Measurements from ENCODE around the gene XRCC3. TPM values are rescaled to one million over a fixed set of nuclear protein-coding genes. Genes with fewer than 3 reads are reported as not detected.

XRCC3 gene
- total RNA-seq: 7.1 and 9.1 TPM in 2 replicates
- polyA plus RNA-seq: 7.7 and 8.2 TPM in 2 replicates

DNA sequence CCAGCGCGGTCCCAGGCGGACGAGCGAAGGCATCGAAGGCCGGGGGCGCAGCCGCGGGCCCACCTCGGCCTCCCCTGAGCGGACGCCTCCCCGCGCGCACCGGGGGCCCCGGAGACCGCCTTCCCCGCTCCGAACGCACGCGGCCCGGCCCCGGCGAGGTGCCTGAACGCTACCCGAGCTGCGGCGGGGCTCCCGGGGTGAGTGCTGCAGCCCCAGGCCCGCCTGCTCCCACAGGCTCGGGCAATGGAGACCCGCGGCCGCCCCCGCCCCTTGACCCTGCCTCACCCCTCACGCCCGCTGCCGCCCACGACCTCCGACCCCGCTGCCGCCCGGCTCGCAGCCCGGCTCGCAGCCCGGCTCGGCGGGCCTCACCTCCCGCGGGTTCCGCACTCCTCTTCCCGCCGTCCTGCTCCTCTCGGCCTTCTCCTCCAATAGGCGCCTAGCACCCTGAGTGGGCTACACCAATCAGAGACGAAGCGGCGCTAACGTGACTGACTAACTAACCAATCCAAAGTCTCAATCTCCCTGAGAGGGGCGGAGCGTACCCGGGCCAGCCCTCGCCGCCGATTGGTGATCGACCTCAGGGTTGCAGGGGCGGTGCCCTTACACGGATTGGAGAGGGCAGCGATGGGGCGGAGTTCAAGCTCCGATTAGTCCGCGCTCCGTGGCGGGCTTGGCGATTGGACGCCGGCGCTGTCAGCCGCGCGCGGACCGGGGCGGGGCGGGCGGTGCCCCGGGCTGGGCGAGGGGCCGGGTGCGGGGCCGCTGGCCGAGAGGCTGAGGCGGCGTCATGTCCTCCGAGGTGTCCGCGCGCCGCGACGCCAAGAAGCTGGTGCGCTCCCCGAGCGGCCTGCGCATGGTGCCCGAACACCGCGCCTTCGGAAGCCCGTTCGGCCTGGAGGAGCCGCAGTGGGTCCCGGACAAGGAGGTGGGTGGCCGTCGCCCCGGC lies at the start of gene XRCC3, which contains the start of gene ZFYVE21:
TSS of gene XRCC3 (minus strand) at position 400 of the 949 bp plus-strand sequence. CDS start 4,364 bp downstream, outside the sequence.
TSS of gene ZFYVE21 (plus strand) at position 759 of the 949 bp plus-strand sequence. CDS start at position 791, 32 bp downstream.
- peak within 1 kb of the TSS; percentile 39 for H2AFZ ChIP-seq
- DNase-seq (ENCODE audit: low spot score): peak; percentile 100
- peaks cover 16% of the 10 kb centered on the region for H3K4me1 ChIP-seq (ENCODE audit: insufficient read depth)
- TF ChIP-seq EZH2phosphoT487 (IDR thresholded peaks at IDR 0.05; ENCODE audit: low read depth, severe bottlenecking, unreplicated experiment) (no peak), EZH2 (IDR thresholded peaks at IDR 0.05; ENCODE audit: borderline replicate concordance) (no peak)
- TF ChIP-seq, protein P1, sequence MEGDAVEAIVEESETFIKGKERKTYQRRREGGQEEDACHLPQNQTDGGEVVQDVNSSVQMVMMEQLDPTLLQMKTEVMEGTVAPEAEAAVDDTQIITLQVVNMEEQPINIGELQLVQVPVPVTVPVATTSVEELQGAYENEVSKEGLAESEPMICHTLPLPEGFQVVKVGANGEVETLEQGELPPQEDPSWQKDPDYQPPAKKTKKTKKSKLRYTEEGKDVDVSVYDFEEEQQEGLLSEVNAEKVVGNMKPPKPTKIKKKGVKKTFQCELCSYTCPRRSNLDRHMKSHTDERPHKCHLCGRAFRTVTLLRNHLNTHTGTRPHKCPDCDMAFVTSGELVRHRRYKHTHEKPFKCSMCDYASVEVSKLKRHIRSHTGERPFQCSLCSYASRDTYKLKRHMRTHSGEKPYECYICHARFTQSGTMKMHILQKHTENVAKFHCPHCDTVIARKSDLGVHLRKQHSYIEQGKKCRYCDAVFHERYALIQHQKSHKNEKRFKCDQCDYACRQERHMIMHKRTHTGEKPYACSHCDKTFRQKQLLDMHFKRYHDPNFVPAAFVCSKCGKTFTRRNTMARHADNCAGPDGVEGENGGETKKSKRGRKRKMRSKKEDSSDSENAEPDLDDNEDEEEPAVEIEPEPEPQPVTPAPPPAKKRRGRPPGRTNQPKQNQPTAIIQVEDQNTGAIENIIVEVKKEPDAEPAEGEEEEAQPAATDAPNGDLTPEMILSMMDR (IDR thresholded peaks at IDR 0.05; ENCODE audit: poor library complexity): no peak
- H3K9me2 ChIP-seq (replicated peaks; ENCODE audit: insufficient read depth): no peaks in the 10 kb centered on the region
- peaks cover 34% of the 10 kb centered on the region for H4K20me1 ChIP-seq (ENCODE audit: insufficient read depth, poor library complexity, severe bottlenecking)
- H3K36me3 ChIP-seq (replicated peaks; ENCODE audit: insufficient read depth, low read depth): no peaks in the 10 kb centered on the region
- peak within 1 kb of the TSS; percentile 99 for H3K4me2 ChIP-seq
- H3K79me2 ChIP-seq: peaks cover 52% of the 10 kb centered on the region
- no peaks in the 10 kb centered on the region for H3K9me3 ChIP-seq (ENCODE audit: low read depth)
- H3K4me3 ChIP-seq: peak within 1 kb of the TSS; percentile 94
- peak within 1 kb of the TSS; percentile 69 for H3K27ac ChIP-seq
- WGBS (ENCODE audit: low lambda C conversion rate, missing lambda C conversion rate): under 1% methylated on average over 61 of the region's 121 CpGs
- H3K27me3 ChIP-seq: no peaks in the 10 kb centered on the region

DNA sequence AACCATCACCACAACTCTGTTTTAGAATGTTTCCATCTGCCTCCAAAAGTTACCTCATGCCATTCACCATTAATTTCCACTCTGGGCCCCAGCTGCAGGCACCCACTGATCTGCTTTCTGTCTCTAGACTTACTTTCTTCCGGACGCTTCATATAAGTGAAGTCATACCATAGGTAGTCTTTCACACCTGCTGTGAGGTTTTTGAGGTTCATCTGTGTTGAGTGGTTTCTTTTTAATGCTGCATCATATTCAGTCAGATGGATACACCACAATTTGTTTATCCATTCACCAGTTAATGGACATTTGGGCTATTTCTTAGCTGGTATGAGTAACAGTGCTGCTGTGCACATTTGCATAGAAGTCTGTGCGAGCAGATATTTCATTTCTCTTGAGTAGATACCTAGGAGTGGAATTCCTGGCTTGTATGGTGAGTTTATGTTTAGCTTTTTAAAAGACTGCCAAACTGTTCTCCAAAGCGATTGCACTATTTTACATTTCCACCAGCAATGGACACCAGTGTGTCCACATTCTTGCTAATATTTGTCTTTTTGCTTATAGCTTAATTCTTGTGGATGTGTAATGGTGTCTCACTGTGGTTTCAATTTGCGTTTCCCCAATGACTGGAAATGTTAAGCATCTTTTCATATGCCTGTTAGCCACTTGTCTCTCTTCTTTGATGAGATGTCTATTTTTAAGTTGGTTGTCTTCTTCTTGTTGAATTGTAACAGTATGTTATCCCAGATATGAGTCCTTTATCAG lies 48.7 kb upstream of the XRCC3 start:
- WGBS (ENCODE audit: low lambda C conversion rate, missing lambda C conversion rate): 89% methylated on average over 5 of the region's 5 CpGs
- no peak overlapping the region for H3K4me2 ChIP-seq
- no peaks in the 10 kb centered on the region for H4K20me1 ChIP-seq (ENCODE audit: insufficient read depth, poor library complexity, severe bottlenecking)
- no peaks in the 10 kb centered on the region for H3K9me3 ChIP-seq (ENCODE audit: low read depth)
- no peak for TF ChIP-seq EZH2 (IDR thresholded peaks at IDR 0.05; ENCODE audit: borderline replicate concordance)
- no peak for TF ChIP-seq EZH2phosphoT487 (IDR thresholded peaks at IDR 0.05; ENCODE audit: low read depth, severe bottlenecking, unreplicated experiment)
- no peaks in the 10 kb centered on the region for H3K79me2 ChIP-seq
- no peak overlapping the region for H3K4me3 ChIP-seq
- DNase-seq (ENCODE audit: low spot score): no peak
- H3K36me3 ChIP-seq (replicated peaks; ENCODE audit: insufficient read depth, low read depth): no peaks in the 10 kb centered on the region
- no peaks in the 10 kb centered on the region for H3K4me1 ChIP-seq (ENCODE audit: insufficient read depth)
- no peak overlapping the region for H3K27ac ChIP-seq
- no peaks in the 10 kb centered on the region for H3K27me3 ChIP-seq
- H3K9me2 ChIP-seq (replicated peaks; ENCODE audit: insufficient read depth): no peaks in the 10 kb centered on the region
- H2AFZ ChIP-seq: no peak overlapping the region

DNA sequence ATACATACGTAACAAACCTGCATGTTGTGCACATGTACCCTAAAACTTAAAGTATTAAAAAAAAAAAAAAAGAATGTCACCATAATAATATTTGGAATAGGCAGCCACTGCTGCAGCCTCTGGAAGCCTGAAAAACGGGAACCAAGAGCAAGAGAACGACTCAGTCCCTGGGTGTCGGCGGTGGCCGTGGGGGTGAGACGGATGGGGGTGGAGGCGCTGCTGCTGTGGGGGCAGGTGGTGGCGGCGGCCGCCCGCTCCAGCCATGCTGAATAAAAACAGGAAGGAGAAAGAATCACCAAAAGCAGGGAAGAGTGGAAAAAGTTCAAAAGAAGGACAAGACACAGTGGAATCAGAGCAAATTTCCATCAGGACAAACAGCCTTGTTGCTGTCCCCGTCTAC lies 47.3 kb upstream of the XRCC3 start:
- no peak for TF ChIP-seq EZH2phosphoT487 (IDR thresholded peaks at IDR 0.05; ENCODE audit: low read depth, severe bottlenecking, unreplicated experiment)
- TF ChIP-seq, protein P1 (IDR thresholded peaks at IDR 0.05; ENCODE audit: poor library complexity): no peak
- no peak for TF ChIP-seq EZH2 (IDR thresholded peaks at IDR 0.05; ENCODE audit: borderline replicate concordance)
- H3K4me3 ChIP-seq: no peak overlapping the region
- H3K27ac ChIP-seq: no peak overlapping the region
- H3K4me1 ChIP-seq (ENCODE audit: insufficient read depth): no peaks in the 10 kb centered on the region
- no peaks in the 10 kb centered on the region for H3K9me2 ChIP-seq (replicated peaks; ENCODE audit: insufficient read depth)
- H2AFZ ChIP-seq: no peak overlapping the region
- H3K9me3 ChIP-seq (ENCODE audit: low read depth): no peaks in the 10 kb centered on the region
- no peaks in the 10 kb centered on the region for H3K27me3 ChIP-seq
- H3K36me3 ChIP-seq (replicated peaks; ENCODE audit: insufficient read depth, low read depth): no peaks in the 10 kb centered on the region
- H3K79me2 ChIP-seq: no peaks in the 10 kb centered on the region
- no peak overlapping the region for H3K4me2 ChIP-seq
- WGBS (ENCODE audit: low lambda C conversion rate, missing lambda C conversion rate): 82% methylated on average over 9 of the region's 13 CpGs
- DNase-seq (ENCODE audit: low spot score): no peak
- H4K20me1 ChIP-seq (ENCODE audit: insufficient read depth, poor library complexity, severe bottlenecking): no peaks in the 10 kb centered on the region
